AG04450 (cell line): ENCODE measurements around the gene ALDH1A3. TPM values are rescaled to one million over a fixed set of nuclear protein-coding genes. Genes with fewer than 3 reads are reported as not detected.

ENCODE experiments used
- CTCF ChIA-PET: fragments of 300-600, 350-600 bp; formaldehyde crosslinking; extraction: SDS; loops from one replicate; lab custom pipeline; 2022; ENCODE audit warnings: antibody characterized with exemption, inconsistent platforms; lab: Charles Lee
- POLR2A ChIA-PET: fragments of 350-600 bp; formaldehyde crosslinking; extraction: SDS; loops from one replicate; lab custom pipeline; 2021; ENCODE audit warnings: antibody characterized with exemption, inconsistent platforms; lab: Yijun Ruan, JAX
- DNase-seq: peaks from one replicate; pipeline ENCODE4 v3.0.0-alpha.2; 2011; ENCODE audit warnings: low read depth, low spot score
- H3K27ac ChIP-seq: one replicate; pipeline ENCODE4 v1.5.1; 2012; ENCODE audit warnings: low read depth, low read length, control low read depth
- H3K27me3 ChIP-seq: one replicate; pipeline ENCODE4 v1.6.0; 2012; ENCODE audit warnings: low read length; ENCODE audit not compliant: control insufficient read depth, insufficient read depth
- H3K4me3 ChIP-seq: 2 replicates; pipeline ENCODE4 v1.5.1; 2011; ENCODE audit warnings: mild to moderate bottlenecking, low read depth, low read length, control low read depth
- H3K9me3 ChIP-seq: 2 replicates; pipeline ENCODE4 v1.5.1; 2012; ENCODE audit warnings: low read length; ENCODE audit not compliant: control insufficient read depth, insufficient read depth
- polyA plus RNA-seq: library from polyadenylated mRNA; depleted of rRNA; stranded (reverse); fragments of >200 nt; gene quantifications from 2 replicates; pipeline ENCODE4 v1.2.3, GENCODE V29; 2011
- TF ChIP-seq, protein P1 (sequence below): IDR thresholded peaks from 2 replicates; pipeline ENCODE4 v1.5.1; 2011; ENCODE audit warnings: low read depth, low read length, control low read depth, inconsistent platforms

Gene ALDH1A3
- polyA plus RNA-seq, 1 experiment = 20.6 TPM

DNA sequence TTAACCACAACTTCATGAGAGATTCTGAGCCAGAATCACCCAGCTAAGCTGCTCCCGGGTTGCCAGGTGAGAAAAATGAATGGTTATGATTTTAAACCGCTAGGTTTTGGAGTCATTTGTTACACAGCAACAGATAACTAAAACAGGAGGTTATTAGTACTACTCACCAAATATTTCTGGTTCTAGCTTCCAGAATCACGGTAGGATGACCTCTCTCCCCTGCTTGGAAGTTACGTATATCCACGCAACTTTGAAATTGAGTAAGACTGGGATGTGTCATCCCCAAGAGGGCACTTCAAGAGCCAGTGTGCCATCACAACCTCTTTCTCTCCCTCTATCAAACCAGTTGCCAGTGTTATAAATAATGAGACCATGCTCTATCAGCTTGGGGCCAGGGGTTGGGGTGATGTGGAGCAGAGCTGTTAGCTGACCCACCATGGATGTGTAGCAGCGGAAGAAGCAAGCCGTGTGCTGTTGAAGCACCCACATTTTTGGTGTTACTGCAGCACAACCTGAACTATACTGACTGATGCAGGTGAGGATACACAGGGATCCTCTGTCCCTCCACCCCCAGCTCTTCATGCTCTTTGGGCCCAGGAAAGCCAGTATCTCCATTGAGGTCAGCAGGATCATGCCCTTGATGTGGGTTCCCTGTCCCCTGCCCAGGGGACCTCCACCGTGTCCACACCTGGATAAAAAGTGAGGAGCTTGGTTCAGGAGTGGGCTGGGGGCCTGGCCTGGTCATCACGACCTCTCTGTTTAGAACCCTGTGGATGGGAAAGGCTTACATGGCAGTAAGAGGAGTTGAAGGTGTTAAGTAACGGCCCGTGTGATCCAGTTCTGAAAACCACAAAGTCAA is 19.4 kb upstream of the ALDH1A3 start:
- Histone ChIP-seq H3K27me3 (no peaks in the 10 kb centered on the region), H3K4me3 (no peak overlapping the region), H3K9me3 (peaks cover 7% of the 10 kb centered on the region), H3K27ac (no peak overlapping the region)
- ChIA-PET CTCF (no interaction called here), POLR2A (no interaction called here)
- TF ChIP-seq, protein P1, sequence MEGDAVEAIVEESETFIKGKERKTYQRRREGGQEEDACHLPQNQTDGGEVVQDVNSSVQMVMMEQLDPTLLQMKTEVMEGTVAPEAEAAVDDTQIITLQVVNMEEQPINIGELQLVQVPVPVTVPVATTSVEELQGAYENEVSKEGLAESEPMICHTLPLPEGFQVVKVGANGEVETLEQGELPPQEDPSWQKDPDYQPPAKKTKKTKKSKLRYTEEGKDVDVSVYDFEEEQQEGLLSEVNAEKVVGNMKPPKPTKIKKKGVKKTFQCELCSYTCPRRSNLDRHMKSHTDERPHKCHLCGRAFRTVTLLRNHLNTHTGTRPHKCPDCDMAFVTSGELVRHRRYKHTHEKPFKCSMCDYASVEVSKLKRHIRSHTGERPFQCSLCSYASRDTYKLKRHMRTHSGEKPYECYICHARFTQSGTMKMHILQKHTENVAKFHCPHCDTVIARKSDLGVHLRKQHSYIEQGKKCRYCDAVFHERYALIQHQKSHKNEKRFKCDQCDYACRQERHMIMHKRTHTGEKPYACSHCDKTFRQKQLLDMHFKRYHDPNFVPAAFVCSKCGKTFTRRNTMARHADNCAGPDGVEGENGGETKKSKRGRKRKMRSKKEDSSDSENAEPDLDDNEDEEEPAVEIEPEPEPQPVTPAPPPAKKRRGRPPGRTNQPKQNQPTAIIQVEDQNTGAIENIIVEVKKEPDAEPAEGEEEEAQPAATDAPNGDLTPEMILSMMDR = no peak
- no peak for DNase-seq

DNA sequence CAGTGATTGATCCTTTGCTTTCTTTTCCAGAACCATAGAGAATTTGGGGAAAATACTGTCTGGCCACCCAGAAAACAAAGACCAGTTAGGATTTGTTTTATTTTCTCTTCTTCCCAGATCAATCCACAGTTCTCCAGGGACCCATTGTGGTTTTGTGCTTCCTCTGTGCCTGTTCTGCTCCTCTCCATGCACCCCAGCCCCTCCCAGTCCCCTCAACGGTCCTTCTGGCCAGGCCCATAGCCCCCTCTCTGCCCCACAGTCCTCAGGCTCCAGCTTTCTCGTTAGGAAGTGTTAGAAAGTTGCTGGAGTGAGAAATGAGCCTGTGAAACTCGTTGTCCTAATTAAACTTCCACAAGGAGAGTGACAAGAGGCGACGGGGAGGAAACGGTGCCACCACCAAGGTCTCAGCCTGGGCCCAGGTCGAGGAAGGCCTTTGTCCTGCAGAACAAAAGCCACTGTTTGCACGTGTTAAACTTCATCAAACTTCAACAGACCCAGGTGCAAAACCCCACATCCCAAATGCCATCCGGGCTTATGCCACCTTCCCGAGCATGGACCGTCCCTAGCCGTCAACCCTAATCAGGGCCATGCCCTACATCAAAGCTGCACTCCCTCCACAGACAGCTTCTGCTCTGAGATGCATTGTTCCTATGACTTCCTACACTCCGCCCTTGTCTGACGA is 18.7 kb upstream of the ALDH1A3 start:
- POLR2A ChIA-PET = no interaction called here
- Histone ChIP-seq H3K4me3 (no peak overlapping the region), H3K27me3 (no peaks in the 10 kb centered on the region), H3K9me3 (peaks cover 10% of the 10 kb centered on the region), H3K27ac (no peak overlapping the region)
- CTCF ChIA-PET = interaction anchor here (0.9 to 3.8 kb wide), 2 partner anchors 12 to 148 kb away, joined by 3 to 19 read pairs; no protein-coding TSS in a partner anchor
- DNase-seq = no peak
- TF ChIP-seq, protein P1 = no peak

DNA sequence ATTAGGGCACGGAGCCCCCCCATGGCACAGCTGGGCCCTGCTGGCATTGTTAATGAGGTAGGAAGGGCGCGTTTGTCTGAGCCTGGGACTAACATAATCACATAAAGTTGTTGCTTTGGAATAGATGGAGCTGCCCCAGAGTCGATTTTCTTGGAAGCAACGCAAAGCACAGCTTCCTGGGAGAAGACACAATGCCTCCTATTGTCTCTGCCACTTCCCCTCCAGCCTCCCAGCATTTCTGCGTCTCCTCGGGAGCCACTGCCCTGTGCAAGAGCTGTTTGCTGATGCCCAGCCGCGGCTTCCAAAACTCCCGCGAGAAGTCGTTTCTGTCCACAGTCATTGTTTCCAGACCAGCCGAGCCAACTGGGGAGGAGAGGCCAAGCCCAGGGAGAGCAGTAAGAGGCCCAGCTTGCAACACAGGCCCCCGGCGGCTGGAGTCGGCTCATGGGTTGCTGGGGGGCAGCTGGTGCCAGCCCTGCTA is 18.1 kb upstream of the ALDH1A3 start:
- Histone ChIP-seq H3K27ac (no peak overlapping the region), H3K4me3 (no peak overlapping the region), H3K27me3 (no peaks in the 10 kb centered on the region), H3K9me3 (peaks cover 10% of the 10 kb centered on the region)
- DNase-seq = no peak
- ChIA-PET CTCF (interaction anchor here (0.7 to 3.8 kb wide), 3 partner anchors 11 to 190 kb away, joined by 3 to 19 read pairs (median 3); no protein-coding TSS in a partner anchor), POLR2A (no interaction called here)
- TF ChIP-seq, protein P1 = no peak

DNA sequence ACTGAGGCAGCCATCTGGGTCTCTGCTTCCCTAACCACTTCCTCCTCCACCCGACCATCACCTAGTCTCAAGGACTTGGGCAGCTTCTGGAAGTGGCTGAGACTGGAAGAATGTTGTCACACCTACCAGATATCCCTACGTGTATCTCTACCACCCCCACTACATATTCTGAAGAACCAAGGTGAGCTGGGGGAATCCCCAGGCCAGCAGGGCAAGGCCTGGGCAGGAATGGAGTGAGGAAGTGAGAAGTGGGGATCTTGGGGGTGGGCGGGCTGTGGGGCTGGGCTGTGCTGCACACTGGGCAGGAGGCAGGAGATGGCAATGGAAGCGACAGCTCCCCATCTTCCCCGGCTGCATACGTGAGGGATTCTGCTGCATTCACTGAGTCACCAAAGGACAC is 17.5 kb upstream of the ALDH1A3 start:
- Histone ChIP-seq H3K27ac (no peak overlapping the region), H3K27me3 (no peaks in the 10 kb centered on the region), H3K4me3 (no peak overlapping the region), H3K9me3 (peaks cover 10% of the 10 kb centered on the region)
- TF ChIP-seq, protein P1 = no peak
- no peak for DNase-seq
- ChIA-PET POLR2A (no interaction called here), CTCF (interaction anchor here (0.7 to 3.8 kb wide), 3 partner anchors 11 to 191 kb away, joined by 3 to 19 read pairs (median 3); no protein-coding TSS in a partner anchor)
